ENCODE data around the gene NXF2B. TPM values are rescaled to one million over a fixed set of nuclear protein-coding genes. Genes with fewer than 3 reads are reported as not detected.

NXF2B gene
- total RNA-seq, 1 experiment from 2014 or later: not detected

DNA sequence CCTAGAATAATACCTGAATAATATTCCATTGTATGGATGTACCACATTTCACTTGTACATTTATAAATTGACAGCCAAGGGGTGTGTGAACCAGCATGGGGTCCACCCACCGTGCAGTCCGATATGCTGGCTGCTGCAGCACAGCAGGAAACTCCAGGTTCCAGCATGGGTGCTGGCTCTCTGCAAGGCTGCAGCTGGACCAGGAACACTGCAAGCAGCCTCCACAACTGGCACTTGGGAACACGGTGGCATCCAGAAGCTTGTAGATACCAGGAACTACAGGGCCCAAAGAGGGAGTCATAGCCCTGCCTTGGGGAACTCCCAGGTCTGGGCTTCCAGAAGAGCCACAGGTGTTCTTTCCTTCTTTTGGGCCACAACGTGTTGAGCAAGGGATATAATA is 101.6 kb downstream of the NXF2B start:
- Histone ChIP-seq H3K4me1 (ENCODE audit: insufficient read depth, low read length) (no peaks in the 10 kb centered on the region), H3K9me3 (ENCODE audit: low read length) (no peaks in the 10 kb centered on the region), H3K4me2 (ENCODE audit: low read length) (no peak overlapping the region), H3K36me3 (ENCODE audit: low read depth, low read length) (no peaks in the 10 kb centered on the region), H3K9ac (ENCODE audit: low read length) (no peak overlapping the region), H3K9me2 (replicated peaks; ENCODE audit: low read length) (no peaks in the 10 kb centered on the region), H3K79me2 (ENCODE audit: low read length) (no peaks in the 10 kb centered on the region), H3K27ac (ENCODE audit: low read length) (no peak overlapping the region), H4K20me1 (ENCODE audit: low read length) (no peaks in the 10 kb centered on the region), H2AFZ (ENCODE audit: low read length) (no peak overlapping the region), H3K27me3 (ENCODE audit: low read length) (no peaks in the 10 kb centered on the region), H3K4me3 (ENCODE audit: low read length) (no peak overlapping the region), H3F3A (ENCODE audit: low read length, unreplicated experiment) (no peaks in the 10 kb centered on the region)
- ATAC-seq (no peak), DNase-seq (no peak)
- TF ChIP-seq EZH2phosphoT487 (IDR thresholded peaks at IDR 0.05; ENCODE audit: borderline replicate concordance, low read length) (no peak), EZH2 (IDR thresholded peaks at IDR 0.05; ENCODE audit: low read length, unreplicated experiment) (no peak)
- TF ChIP-seq, protein P1, sequence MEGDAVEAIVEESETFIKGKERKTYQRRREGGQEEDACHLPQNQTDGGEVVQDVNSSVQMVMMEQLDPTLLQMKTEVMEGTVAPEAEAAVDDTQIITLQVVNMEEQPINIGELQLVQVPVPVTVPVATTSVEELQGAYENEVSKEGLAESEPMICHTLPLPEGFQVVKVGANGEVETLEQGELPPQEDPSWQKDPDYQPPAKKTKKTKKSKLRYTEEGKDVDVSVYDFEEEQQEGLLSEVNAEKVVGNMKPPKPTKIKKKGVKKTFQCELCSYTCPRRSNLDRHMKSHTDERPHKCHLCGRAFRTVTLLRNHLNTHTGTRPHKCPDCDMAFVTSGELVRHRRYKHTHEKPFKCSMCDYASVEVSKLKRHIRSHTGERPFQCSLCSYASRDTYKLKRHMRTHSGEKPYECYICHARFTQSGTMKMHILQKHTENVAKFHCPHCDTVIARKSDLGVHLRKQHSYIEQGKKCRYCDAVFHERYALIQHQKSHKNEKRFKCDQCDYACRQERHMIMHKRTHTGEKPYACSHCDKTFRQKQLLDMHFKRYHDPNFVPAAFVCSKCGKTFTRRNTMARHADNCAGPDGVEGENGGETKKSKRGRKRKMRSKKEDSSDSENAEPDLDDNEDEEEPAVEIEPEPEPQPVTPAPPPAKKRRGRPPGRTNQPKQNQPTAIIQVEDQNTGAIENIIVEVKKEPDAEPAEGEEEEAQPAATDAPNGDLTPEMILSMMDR (conservative IDR thresholded peaks at IDR 0.05; ENCODE audit: low read depth, low read length): no peak
- intact Hi-C loops (cut with micrococcal nuclease): no loop called here
- ChIA-PET CTCF (no interaction called here), POLR2A (ENCODE audit: unreplicated experiment) (no interaction called here)
- BruUV-seq (replicated peaks): no TSS peak

Other genes starting within 250 kb of the NXF2B start
- not detected in 2 replicates for gene TCP11X1, start 224.7 kb downstream of the NXF2B start, total RNA-seq (2014; rRNA removed)
- not detected in 2 replicates for gene NXF2, start 192.8 kb downstream of the NXF2B start, total RNA-seq (2014; rRNA removed)
- not detected in 2 replicates for gene TCP11X2, start 31.8 kb upstream of the NXF2B start, total RNA-seq (2014; rRNA removed)
- 0.18 TPM in 1 of 2 replicates, not detected in the other for gene TMSB15A, start 76.7 kb upstream of the NXF2B start, total RNA-seq (2014; rRNA removed)
- 22.6 and 39.2 TPM in 2 replicates for gene ARMCX5, start 159.5 kb upstream of the NXF2B start, total RNA-seq (2014; rRNA removed)
- 0.58 and 2.5 TPM in 2 replicates for gene GPRASP1, start 211.5 kb upstream of the NXF2B start, total RNA-seq (2014; rRNA removed)